Right lobe of liver (tissue), 6 donors: ENCODE measurements around the gene BBS1. TPM values are rescaled to one million over a fixed set of nuclear protein-coding genes. Genes with fewer than 3 reads are reported as not detected.

ENCODE experiments used
- ATAC-seq, 4 donors: fragments of 200-7000 bp; cut with Tn5 transposase; one replicate each; pipeline ENCODE4 v1.9.1; 2020; ENCODE audit warnings: mild to moderate bottlenecking in 4 of 4, moderate library complexity in 4 of 4
- DNase-seq, 3 donors: peaks; one replicate each; pipeline ENCODE4 v3.0.0-alpha.2; 2020
- H3K27ac ChIP-seq, 3 donors: fragments of 200-600 bp; one replicate each; pipeline ENCODE4 v1.8.0; 2022
- H3K27me3 ChIP-seq, 2 donors: fragments of 200-600 bp; one replicate each; pipeline ENCODE4 v1.8.0; 2022
- H3K36me3 ChIP-seq, 4 donors: fragments of 200-600 bp; sonication (generic) in 1 of 4; one replicate each; pipeline versions ENCODE4 v1.5.1 to v1.8.0; 2017 to 2022; ENCODE audit warnings: control low read depth in 1 of 4
- H3K4me1 ChIP-seq, 4 donors: fragments of 200-600 bp; sonication (generic) in 1 of 4; one replicate each; pipeline versions ENCODE4 v1.5.1 to v1.8.0; 2017 to 2022; ENCODE audit warnings: control low read depth in 1 of 4
- H3K4me3 ChIP-seq, 3 donors: fragments of 200-600 bp; one replicate each; pipeline ENCODE4 v1.8.0; 2022
- H3K9me3 ChIP-seq, 4 donors: fragments of 200-600 bp; sonication (generic) in 1 of 4; one replicate each; pipeline versions ENCODE4 v1.5.1 to v1.8.0; 2017 to 2022; ENCODE audit warnings: control low read depth in 1 of 4
- POLR2A ChIP-seq: fragments of 450-650 bp; IDR thresholded peaks from one replicate; pipeline ENCODE4 v1.6.1; 2017; ENCODE audit warnings: antibody characterized with exemption, mild to moderate bottlenecking
- WGBS: methylation state at CpG from one replicate; pipeline ENCODE4 v1.1.6; 2018; ENCODE audit warnings: low coverage, low lambda C conversion rate; ENCODE audit not compliant: insufficient coverage; ENCODE audit errors: missing lambda C conversion rate; 5-methylcytosine and 5-hydroxymethylcytosine counted together
- intact Hi-C, 2 donors: fragments of 100-400 bp; cut with DNase I; formaldehyde crosslinking; loops; one replicate each; pipeline versions ENCODE4 v1.11.2 to v1.14.1; 2022
- total RNA-seq, 6 experiments: library from RNA; depleted of rRNA in 2 of 6; stranded (reverse); fragments of >200 nt in 2 of 6; fragmentation: NEBNext Ultra II Directional in 3 of 6; extraction: Animal tissue kit (Norgen Biotek cat#: 25700) in 3 of 6; gene quantifications; one replicate each; pipeline versions ENCODE4 v1.1.0 to v1.2.4, GENCODE V29; 2016 to 2023
- TF ChIP-seq, protein P1 (sequence below), 4 donors: fragments of 200-600 bp in 3 of 4; fragments of 450-650 bp in 1 of 4; IDR thresholded peaks; one replicate each; pipeline versions ENCODE4 v1.5.1 to v1.8.0; 2016 to 2022; ENCODE audit warnings: antibody characterized with exemption in 4 of 4, mild to moderate bottlenecking in 2 of 4
- donor health status: DM: no; HTN: yes; CAD: no.
- donor health status: DM: no; HTN: no; CAD: no.
- donor health status: DM: no; HTN: no; CAD: no.
- donor health status: DM: no; HTN: yes; CAD: no.
- donor health status: DM: no; HTN: yes; CAD: no.

BBS1 gene
- total RNA-seq, 6 experiments from 2014 or later: 6.2 to 18.1 (median 11.2) TPM

GRCh38 chr11:66465373-66466224, 44.8 kb upstream of the BBS1 start:
- WGBS: 52% methylated on average over 13 of the region's 19 CpGs
- ATAC-seq (no peak), DNase-seq (peak in 1 of 3 donors; percentile 40)
- intact Hi-C loops: no loop called here
- H3K27ac ChIP-seq: no peak overlapping the region
- H3K4me3 ChIP-seq: peak overlapping the region in 2 of 3 donors; percentile 56 to 70
- no peaks in the 10 kb centered on the region for H3K27me3 ChIP-seq
- TF ChIP-seq, protein P1, sequence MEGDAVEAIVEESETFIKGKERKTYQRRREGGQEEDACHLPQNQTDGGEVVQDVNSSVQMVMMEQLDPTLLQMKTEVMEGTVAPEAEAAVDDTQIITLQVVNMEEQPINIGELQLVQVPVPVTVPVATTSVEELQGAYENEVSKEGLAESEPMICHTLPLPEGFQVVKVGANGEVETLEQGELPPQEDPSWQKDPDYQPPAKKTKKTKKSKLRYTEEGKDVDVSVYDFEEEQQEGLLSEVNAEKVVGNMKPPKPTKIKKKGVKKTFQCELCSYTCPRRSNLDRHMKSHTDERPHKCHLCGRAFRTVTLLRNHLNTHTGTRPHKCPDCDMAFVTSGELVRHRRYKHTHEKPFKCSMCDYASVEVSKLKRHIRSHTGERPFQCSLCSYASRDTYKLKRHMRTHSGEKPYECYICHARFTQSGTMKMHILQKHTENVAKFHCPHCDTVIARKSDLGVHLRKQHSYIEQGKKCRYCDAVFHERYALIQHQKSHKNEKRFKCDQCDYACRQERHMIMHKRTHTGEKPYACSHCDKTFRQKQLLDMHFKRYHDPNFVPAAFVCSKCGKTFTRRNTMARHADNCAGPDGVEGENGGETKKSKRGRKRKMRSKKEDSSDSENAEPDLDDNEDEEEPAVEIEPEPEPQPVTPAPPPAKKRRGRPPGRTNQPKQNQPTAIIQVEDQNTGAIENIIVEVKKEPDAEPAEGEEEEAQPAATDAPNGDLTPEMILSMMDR (IDR thresholded peaks at IDR 0.05): no peak
- no peak for TF ChIP-seq POLR2A
- peaks cover 0 to 8% (median 0%) of the 10 kb centered on the region in 4 donors for H3K4me1 ChIP-seq
- no peaks in the 10 kb centered on the region for H3K36me3 ChIP-seq
- H3K9me3 ChIP-seq: no peaks in the 10 kb centered on the region

GRCh38 chr11:66466225-66467033, 44.0 kb upstream of the BBS1 start, which contains the start of gene PELI3:
Gene PELI3 (plus strand): TSS chr11:66466905. CDS start chr11:66468129, 1,224 bp downstream.
- 4% methylated on average over 14 of the region's 63 CpGs for WGBS
- Histone ChIP-seq H3K36me3 (no peaks in the 10 kb centered on the region), H3K4me3 (peak within 1 kb of the TSS; percentile 50 to 70 (median 56)), H3K4me1 (peaks cover 0 to 8% (median 0%) of the 10 kb centered on the region in 4 donors), H3K9me3 (no peaks in the 10 kb centered on the region), H3K27ac (peak within 1 kb of the TSS in 1 of 3 donors; percentile 33), H3K27me3 (no peaks in the 10 kb centered on the region)
- TF ChIP-seq POLR2A: peak; percentile 5
- TF ChIP-seq, protein P1 (IDR thresholded peaks at IDR 0.05): peak in 1 of 4 donors; percentile 2
- ATAC-seq (peak; percentile 98 to 99 (median 98)), DNase-seq (peak; percentile 94 to 96 (median 95))
- intact Hi-C loops: no loop called here

DNA sequence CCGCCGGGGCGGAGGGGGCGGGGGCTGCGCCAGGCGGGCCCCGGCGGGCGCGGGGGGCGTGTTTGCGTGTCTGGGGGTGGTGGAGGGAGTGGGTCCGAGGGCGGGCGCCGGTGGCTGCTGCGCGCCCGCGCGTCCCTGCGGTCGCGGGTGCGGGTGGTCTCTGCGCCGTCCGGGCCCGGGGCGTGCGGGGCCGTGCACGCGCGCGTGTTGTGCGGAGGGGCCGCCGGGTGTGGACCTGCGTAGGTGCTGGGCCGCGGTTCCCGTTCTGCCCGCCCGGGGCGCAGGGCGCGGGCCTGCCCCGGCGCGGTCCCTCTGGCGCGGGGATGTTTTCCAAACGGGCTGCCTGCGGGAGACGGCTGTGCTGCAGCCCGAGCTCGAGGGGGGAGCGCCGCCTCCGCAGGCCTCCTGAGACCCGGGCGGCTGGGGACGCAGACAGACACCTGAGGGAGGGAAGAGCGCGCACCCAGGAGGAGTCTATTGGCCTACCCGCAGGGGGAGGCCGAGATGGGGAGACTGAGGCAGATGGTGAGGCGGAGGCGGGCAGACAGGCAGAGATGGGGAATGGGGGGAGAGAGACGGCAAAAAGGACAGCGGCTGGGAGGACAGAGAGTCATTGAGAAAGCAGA, 43.3 kb upstream of the BBS1 start:
- Histone ChIP-seq H3K36me3 (no peaks in the 10 kb centered on the region), H3K4me1 (peaks cover 0 to 8% (median 0%) of the 10 kb centered on the region in 4 donors), H3K27me3 (no peaks in the 10 kb centered on the region), H3K9me3 (no peaks in the 10 kb centered on the region), H3K4me3 (peak overlapping the region; percentile 50 to 70 (median 56)), H3K27ac (peak overlapping the region in 1 of 3 donors; percentile 18)
- DNase-seq (no peak), ATAC-seq (peak; percentile 1 to 12 (median 4))
- intact Hi-C loops: no loop called here
- 9% methylated on average over 17 of the region's 72 CpGs for WGBS
- TF ChIP-seq POLR2A: no peak
- TF ChIP-seq, protein P1 (IDR thresholded peaks at IDR 0.05): peak in 2 of 4 donors; percentile 13 to 38

GRCh38 chr11:66467756-66468155, 42.7 kb upstream of the BBS1 start:
- WGBS: 51% methylated on average over 6 of the region's 6 CpGs
- TF ChIP-seq POLR2A: no peak
- TF ChIP-seq, protein P1 (IDR thresholded peaks at IDR 0.05): no peak
- DNase-seq (peak in 1 of 3 donors; percentile 58), ATAC-seq (peak; percentile 33 to 54 (median 40))
- H3K9me3 ChIP-seq: no peaks in the 10 kb centered on the region
- H3K36me3 ChIP-seq: no peaks in the 10 kb centered on the region
- peaks cover 0 to 8% (median 0%) of the 10 kb centered on the region in 4 donors for H3K4me1 ChIP-seq
- H3K27me3 ChIP-seq: no peaks in the 10 kb centered on the region
- peak overlapping the region; percentile 45 to 70 (median 56) for H3K4me3 ChIP-seq
- intact Hi-C loops: no loop called here
- H3K27ac ChIP-seq: no peak overlapping the region
